Stimulated activated CD4-positive, alpha-beta T cell treated with anti-CD3 and anti-CD28 coated beads, Interleukin-4, amount 100 ng/mL, for 1 hour (primary cell): Measurements from ENCODE around the gene C9.
"Not testable (repeated sequence)": the region's sequence is repeated elsewhere in the genome, so short reads cannot be mapped to it uniquely, and the experiment has no call there.

ENCODE experiments used
- DNase-seq: peaks from one replicate; pipeline ENCODE4 v3.0.0-alpha.2; 2020

The C9 gene

DNA sequence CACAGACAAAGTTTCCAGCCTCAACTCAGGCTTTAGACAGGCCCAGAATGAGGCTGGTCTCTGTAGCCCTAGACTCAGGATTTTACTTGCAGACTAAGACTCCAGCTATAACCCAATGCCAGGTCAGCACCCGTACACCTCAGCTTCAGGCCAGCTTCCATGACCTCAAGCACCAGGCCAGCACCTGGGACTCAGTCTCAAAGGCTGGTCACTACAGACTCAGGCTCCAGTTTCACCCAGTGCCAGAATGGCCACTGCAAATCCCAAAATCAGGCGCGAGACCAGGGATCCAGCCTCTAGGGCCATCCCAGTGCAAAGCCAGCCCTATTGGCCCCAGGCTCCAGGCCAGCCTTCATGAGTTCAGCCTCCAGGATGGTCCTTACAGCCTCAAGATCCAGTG, 44.9 kb downstream of the C9 start:
- no peak for DNase-seq

DNA sequence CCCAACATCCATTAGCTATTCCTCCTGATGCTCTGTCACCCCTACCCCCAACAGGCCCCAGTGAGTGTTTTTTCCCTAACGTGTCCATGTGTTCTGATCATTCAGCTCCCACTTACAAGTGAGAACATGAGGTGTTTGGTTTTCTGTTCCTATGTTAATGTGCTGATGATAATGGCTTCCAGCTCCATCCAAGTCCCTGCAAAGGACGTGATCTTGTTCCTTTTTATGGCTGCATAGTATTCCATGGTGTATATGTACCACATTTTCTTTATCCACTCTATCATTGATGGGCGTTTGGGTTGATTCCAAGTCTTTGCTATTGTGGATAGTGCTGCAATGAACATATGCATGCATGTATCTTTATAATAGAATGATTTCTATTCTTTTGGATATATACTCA, 47.8 kb downstream of the C9 start:
- DNase-seq, result not testable (repeated sequence)

DNA sequence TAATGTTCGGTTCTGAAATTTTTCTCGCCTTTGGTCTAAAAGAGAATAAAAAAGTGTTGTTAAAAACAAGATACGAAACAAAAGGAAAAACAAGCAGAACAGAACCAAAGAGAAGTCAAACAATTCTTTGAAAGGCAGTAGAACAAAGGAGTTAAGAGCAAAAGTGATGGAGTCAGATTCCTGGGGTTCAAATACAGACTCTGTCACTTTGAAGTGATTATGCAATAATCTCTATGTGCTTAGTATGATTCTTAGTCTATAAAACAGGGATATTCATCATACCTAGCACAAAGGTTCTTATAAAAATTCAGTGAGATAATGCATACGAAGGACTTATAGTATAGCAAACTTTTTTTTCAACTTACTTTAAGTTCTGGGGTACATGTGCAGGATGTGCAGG, 48.3 kb downstream of the C9 start:
- DNase-seq, result no peak

DNA sequence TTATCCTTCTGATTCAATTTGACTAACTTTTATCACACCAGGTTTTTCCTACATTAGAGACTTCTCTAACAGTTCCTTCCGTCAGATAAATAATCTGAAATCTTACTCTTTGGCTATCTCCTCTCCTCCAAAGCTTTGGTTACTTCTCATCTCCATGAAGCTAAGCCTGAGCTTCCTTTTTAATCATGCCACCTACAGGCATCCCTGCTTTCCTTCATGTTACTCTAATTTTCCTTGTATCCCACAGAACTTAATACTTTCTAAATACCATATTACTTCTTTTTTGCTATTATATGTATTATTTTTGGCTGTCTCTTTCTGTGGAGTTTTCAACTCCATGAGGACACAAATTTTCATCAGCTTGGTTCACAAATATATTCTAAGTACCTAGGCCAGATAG, 49.7 kb downstream of the C9 start:
- DNase-seq, result no peak

DNA sequence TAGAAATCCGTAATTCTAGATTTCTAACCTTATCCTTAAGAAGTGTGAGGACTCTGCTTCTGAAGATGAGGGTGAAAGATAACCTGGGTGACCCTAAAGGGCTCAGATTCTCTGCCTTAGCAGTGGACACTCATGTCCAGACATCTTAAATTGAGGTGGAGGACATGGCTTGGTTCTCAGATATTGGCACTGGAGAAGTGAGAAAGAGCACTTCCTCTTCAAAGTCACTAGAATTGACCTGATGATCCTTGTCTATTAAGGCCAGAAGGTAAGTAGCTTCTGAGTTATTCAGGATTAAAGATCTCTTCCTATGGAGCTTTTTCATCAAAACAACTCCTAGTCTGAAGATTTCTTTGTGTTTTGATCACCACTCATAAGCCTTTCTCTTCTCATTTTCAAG, 54.8 kb downstream of the C9 start:
- DNase-seq, result no peak

DNA sequence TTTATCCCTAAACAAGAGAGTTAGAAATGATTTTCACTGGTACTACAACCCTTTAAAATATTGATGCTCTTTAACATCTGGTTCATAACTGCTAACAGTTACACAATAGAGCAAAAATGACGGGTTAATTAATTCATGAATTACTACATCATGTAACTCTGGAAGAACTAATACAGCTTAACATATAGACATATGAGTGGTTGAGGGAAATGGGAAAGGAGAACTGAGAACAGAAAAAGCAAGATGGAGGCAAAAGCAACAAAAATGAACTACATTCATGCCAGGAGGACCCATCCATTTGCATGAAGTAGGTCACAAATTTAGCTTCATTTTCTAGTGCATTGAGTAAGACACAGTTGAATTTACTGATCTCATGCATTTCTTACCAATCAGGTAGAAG, 61.8 kb downstream of the C9 start:
- no peak for DNase-seq

DNA sequence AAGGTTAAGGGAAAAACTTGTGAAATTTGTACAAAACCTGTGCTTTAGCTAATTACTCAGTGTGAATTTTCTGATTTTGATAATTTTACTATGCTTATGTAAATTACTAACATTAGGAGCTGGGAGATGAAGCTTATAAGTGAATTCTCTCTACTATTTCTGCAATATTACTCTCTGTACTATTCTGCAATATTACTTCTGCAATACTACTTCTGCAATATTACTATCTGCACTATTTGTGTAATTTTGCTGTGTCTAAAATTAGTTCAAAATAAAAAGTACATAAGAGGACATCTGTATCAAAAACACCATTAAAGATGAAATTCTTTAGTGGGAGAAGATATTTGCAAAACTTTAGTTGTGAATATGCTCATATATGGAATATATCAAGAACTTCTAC, 62.9 kb downstream of the C9 start:
- no peak for DNase-seq

DNA sequence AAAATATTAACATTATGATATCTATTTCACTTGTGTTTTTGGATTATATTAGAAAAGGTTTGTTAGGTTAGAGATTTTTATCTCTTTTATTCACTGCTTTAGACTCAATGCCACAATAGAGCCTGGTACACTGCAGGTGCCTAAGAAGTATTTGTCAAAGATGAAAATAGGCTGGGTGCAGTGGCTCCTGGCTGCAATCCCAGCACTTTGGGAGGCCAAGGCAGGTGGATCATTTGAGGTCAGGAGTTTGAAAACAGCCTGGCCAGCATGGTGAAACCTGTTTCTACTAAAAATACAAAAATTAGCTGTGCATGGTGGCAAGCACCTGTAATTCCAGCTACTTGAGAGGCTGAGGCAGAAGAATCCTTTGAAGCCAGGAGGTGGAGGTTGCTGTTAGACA, 64.3 kb downstream of the C9 start:
- DNase-seq, result no peak

DNA sequence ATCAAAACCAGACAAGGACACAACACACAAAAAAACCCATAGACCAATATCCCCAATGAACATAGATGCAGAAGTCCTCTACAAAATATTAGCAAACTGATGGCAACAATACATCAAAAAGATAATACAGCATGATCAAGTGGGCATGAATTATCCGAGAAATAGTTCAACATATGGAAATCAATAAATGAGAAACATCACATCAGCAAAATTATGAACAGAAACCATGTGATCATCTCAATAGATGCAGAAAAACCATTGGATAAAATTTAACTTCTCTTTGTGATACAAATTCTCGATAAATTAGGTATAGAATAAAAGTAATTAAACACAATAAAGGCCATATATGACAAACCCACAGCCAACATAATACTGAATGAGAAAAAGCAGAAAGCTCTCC, 69.6 kb downstream of the C9 start:
- DNase-seq, result no peak

DNA sequence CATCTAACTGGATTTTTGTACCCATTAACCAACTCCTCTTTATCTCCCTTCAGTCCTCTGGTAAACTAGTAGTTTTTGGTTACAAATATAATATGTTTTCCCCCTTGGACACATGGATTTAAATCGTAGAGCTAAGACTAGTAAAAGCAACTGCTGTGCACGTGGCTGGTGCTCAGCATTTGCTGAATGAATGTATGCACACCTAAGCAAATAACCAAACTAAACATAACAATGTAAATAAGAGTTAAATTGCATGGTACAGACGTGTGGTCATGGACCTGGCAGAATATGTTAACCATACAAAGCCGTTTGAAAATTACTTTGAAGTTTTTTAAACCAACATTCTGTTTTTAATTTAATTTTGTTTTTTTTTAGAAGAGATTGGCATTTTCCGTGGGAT, 79.7 kb downstream of the C9 start:
- DNase-seq, result no peak

DNA sequence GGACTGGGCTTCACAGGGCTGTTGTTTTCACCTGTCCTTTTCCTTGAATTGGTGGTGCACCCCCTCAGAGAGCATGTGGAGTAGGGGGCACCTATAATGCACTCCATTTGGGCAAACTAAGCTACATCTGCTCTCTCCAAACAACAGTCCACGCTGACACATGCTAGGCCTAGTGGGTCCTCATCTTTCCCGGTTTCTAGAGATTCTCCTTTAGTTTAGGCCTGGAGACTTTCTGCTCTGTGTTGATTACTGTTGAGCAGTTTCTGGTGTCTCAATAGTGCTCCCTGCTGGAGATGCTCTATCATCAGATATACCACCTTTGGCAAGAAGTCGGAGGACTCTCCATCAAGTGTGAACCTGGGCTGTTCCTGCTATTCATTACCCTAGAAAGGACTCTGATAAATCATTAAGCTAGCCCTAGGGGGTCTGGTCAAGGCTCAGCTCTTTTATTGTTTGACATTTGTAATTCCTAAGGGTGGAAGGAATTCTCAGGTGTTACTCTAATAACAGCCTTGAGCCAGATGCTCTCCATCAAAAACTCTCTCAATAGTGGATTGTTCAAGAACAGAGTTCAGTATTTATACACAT, 81.0 kb downstream of the C9 start:
- DNase-seq, result peak; percentile 10

DNA sequence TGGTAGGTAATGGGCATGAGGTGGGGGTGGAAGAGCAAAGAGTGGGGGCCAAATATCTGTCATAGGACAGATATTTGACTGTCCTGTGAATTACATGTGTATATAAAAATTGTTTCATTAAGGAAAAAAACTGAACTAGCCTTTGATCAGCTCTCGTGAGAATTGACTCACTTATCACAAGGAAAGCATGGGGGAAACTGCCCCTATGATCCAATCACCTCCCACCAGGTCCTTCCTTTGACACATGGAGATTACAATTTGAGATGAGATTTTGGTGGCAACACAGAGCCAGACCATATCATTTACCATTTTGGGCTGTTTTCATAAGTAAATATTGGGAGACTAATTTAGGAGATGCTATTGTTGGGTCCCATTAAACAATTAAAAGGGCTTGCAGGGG, 81.7 kb downstream of the C9 start:
- DNase-seq, result no peak

DNA sequence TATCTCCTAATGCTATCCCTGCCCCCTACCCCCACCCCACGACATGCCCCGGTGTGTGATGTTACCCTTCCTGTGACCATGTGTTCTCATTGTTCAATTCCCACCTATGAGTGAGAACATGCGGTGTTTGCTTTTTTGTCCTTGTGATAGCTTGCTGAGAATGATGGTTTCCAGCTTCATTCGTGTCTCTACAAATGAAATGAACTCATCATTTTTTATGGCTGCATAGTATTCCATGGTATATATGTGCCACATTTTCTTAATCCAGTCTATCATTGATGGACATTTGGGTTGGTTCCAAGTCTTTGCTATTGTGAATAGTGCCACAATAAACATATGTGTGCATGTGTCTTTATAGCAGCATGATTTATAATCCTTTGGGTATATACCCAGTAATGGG, 88.4 kb downstream of the C9 start:
- not testable (repeated sequence) for DNase-seq

DNA sequence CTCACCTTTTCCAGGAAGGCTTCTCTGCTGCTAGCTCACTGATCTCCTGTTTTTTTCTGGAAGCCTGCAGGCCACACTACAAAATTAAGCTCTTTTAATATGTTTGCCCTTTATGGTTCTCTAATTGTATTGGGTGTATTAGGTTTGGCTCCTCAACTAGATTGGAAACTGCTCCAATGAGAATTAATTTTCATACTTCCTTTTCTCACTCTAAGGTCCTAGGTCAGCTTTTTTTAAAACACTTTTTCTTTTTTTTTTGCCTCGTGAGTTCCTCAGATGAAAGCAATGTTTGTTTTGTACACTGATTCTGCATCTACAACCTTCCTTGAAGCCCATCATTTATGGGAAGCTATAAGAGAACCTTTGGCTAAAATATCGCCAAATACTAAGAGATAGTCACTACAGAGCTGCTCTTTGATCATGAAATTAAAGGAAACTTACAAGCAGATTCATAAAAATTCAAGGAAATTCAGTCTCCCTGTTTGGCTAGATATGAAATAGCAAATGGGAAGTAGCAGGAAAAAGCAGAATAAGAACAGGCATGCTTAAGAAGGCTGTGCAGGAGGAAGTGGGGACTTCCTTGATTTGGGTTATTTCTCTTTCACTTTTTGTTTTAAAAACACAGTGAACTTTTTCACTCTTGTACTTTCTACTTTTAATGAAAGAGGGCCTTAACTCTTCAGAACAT, 89.8 kb downstream of the C9 start:
- DNase-seq, result no peak

DNA sequence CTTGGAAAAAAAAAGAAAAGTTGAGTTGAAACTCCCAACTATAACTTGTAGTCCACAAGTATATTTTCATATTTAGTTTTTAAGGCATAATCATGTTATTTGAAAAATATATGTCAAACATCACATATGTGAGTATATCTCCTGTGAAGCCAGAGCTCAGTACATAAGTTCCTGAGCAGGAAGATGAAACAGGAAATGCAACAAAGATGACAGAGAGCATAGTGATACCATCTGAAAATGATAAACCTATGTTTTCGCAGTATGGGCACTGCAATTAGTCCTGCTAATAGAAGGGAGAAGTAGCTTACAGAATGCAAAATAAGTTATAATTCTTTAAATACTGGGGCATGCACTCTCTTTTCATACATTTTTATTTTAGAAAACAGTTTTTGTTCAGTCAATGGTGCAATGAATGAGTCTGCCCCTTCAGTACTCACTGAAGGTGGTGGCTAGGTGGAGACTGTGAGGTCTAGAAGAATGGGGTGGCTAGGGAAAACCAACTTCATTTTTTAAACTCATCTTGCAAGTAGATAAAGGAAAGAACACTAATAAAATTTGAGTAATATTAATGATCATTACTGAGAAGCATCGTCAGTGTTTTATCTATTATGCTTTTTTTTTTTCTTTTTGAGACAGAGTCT, 90.9 kb downstream of the C9 start:
- DNase-seq, result no peak

DNA sequence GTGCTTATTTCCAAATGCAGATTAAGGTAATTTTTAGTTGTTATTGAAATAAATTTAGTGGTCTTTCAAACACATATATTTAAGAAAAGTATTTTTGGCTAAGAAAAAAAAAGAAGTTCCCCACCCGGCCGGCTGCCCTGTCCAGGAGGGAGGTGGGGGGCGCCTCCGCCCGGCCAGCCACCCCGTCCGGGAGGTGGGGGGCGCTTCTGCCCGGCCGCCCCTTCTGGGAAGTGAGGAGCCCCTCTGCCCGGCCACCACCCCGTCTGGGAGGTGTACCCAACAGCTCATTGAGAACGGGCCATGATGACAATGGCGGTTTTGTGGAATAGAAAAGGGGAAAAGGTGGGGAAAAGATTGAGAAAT, 91.4 kb downstream of the C9 start:
- DNase-seq, result not testable (repeated sequence)

DNA sequence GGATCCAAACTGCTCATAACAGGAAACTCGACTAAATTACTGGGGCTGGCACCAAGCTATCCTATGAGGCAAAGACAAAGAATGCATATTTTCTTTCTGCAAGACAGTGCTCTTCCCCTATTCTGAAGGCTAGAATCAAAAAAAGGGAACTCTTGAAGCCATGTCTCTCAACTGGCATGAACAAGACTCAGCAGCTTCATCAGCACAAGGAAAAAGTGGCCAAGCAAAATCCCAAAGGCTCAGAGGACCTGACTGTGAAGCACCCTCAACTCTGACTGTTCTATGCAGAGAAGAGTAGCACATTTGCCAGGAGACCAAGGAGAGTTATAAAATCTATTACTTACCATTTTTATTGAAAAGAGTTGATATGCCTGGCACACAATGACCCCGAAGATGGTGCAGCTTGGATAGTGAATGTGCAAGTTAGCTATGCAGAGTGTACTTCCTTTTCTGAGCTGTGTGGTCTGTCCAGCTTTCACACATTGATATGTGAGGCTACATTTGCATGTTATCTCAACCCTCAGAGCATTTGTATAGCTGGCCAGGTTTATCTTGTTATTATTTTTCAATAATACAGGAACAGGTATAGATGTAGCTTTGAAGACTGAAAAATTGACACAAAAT, 94.0 kb downstream of the C9 start:
- no peak for DNase-seq

DNA sequence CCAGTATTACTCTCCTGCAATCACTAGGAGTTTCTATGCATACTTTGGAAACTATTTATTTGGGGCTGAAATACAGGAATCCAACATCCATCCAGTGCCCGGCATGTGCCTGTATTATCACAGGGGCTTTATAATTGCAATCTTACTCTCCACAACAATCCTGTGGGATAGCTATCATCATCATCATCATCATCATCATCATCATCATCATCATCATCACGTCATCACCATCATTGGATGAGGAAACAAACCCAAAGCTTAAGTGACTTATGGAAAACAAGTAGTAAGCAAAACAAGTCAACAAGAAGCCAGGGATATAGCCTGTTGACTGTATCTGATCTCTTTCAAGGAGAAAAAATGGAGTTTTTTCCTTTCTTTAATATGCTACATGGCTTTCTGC, 97.1 kb downstream of the C9 start:
- no peak for DNase-seq

DNA sequence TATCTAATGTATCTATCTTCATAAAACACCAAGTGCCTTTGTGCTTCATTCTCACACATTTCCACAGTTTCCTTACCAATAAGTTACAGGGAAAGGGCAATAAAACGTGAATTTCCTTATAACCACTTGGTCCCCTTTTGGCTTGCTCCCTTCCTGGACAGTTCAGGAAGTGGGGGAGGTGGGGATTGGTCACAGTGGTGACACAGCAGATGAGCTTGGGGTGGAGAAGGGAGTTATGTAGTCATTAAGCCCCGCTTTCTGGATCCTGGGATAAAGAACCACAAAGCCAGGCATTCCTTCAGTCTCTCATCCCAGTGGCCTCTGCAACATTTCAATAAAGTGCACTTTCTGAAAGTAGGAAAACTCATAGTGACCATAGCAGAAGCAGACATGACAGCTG, 97.9 kb downstream of the C9 start:
- no peak for DNase-seq

DNA sequence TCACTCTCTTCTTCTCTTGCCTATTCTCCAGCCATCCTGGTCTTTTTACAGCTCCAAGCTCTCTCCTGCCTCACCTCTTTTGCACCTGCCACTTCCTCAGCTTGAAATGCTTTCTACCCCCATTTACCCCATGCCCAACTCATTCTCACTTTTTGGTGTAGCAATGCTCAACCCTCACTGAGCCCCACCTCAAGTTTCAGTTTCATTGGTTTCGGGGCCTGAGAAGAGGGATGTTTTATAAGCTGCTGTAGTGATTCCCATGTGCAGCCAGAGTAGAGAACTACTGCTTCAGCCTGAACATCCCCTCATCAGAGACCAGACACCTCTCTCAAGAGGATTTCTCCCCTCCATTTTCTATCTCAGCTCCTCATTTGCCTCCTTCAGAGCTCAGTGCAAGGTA, 99.8 kb downstream of the C9 start:
- no peak for DNase-seq

DNA sequence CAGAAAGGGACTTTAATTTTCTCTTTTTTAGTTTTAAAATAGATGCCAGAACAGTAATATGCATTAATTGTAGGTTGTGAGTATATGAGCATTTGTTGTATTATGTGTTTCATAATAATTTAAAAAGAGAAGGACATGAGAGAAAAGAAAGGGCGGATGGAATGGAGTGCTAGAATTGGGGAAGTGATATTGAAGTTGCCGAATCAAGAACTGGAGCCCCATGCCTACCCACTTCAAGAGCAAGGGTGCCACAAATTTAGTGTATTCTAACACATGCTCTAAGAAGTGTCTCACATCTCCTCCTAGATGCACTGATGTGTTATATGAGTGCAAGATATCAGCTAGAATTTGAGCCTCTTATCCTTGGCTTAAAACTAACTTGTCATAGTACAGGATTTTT, 101.3 kb downstream of the C9 start:
- no peak for DNase-seq

DNA sequence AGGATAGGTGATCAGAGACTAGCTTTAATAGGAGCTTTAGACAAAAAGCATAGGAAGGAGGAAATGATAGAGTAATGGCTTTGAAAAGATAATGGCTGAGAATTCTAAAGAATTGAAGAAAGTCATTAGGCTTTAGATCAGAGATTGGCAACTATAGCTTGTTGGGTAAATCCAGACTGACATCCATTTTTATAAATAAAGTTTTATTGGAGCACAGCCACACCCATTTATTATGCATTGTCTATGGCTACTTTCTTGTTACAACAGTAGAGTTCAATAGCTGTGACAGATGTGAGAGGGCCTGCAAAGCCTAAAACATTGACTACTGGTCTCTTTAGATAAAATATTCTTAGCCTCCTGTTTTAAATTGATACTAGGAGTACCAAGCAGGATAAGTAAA, 104.2 kb downstream of the C9 start:
- no peak for DNase-seq

DNA sequence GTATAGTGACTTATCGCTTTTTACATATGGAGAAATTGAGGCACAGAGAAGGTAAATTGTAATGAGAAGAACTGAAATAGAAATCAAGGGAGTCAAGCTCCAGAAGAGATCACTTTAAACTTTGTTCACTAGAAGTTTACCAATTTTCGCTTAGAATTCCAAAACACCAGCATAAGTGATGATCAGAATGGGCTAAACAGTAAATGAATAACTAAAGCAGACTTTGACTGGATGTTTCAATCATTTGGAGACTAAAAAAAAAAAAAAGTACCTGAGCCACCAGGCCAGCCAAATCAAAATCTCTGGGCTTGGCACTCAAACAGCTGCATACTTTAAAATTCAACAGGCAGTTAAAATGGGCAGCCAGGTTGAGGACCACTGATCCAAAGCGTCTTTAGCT, 106.7 kb downstream of the C9 start:
- no peak for DNase-seq

DNA sequence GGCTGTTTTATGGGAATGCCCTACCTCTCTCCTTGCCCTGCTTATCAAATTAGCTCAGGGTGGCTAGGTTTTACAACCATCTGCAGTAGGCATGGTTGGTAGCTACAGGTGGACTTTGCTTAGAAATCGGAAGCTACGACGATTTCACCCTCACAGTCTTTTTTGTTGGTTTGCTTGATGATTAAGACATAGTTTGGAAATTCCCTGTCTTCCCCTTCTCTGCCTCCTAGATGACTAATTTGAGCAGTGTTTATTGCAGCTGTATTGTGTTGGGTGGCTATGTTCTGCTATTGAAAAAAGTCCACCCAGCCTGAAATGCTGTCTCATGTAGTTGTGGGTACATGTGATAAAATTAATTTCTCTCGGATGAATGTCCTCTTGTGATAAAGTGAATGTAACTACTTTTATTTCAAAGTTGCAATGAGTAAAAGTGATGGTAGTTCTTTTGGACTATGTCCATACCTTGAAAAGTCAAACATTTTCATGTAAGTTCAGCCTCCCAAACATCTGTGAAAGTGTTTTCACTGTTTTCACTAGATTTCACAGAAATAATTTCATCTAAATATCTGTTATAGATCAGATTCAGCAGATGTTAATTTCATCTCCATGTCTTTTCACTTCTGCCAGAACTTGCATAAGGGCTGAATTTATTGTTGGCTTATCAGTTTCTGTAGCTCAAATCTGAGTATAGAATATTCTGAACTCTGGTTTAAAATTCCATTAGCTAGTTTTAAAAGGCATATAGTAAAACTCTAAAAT, 107.6 kb downstream of the C9 start:
- DNase-seq, result no peak
